DLD1 (cell line): Measurements from ENCODE around the gene MLLT1.

ENCODE experiments used
- in situ Hi-C: cut with HindIII; loops from 2 replicates; pipeline ENCODE4 v1.10.0; 2017; ENCODE audit warnings: low sequenced_read_pairs

The MLLT1 gene

DNA sequence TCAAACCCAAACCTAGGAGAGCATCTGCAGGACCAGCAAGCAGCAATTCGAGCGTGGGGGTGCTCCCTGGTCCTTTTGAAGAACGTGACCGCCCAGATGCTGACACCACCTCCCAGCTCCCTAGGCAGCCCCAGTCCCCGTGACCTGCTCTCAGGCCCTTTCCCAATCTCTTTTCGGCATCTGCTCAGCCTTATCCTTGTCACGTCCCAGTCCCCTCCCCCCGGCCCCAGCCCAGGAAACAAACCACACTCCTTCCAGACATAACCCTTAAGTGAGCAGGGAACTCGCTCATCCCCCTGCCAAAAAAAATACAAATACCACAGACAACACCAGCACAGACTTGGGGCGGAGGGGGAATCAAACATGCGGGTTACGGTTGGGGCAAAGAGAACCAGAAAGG is 3.3 kb downstream of the MLLT1 start:
- in situ Hi-C loops = loop anchor here (5.0 to 25.0 kb wide), 2 partner anchors 39 to 239 kb away; no protein-coding TSS in a partner anchor

DNA sequence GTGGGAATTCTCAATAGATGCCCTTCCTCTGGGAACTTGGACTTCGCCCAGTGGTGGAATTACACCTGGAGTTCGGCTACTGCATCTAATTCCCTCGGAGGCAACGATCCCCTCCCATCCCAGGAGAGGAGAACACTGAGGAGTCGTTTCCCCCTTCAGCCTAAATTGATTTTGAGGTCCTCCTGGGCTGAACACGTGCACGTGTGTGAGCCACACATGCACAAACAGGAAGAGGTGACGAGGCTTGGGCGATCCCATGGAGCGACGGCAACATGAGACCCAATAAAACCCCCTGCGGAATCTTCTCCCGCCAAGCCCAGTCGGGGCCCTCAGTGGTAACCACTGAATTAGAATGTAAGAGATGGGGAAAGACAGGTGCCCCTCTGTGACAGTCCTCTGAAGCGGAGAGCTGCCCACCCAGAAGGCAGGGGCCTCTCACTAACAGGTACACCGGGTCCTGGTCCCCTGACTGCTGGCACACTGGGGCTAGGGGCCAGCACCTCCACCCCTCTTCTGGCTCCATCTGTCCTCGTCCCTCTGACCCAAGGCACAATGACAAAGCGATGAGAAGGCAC is 4.5 kb downstream of the MLLT1 start:
- in situ Hi-C loops = loop anchor here (5.0 to 25.0 kb wide), 2 partner anchors 38 to 238 kb away; no protein-coding TSS in a partner anchor

DNA sequence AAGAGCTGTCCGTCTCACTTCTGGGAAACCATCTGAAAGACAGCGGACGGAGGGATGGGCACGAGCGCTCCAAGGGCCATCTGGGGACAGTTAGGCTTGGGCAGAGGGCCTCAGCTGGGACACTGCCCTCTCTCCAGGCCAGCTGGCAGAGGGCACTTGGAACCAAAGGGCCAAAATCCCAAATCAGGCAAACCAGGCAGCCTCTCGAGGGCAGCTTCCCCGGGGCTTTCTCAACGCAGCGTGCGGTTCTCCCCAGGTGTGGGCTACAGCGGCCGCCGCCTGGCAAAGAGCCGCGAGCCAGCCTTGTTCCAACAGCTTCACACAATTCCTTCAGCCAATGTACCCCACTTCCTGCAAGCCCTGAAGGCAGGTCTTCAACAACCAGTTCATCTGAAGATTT is 5.0 kb downstream of the MLLT1 start:
- in situ Hi-C loops = loop anchor here (5.0 to 25.0 kb wide), 2 partner anchors 37 to 237 kb away; no protein-coding TSS in a partner anchor

DNA sequence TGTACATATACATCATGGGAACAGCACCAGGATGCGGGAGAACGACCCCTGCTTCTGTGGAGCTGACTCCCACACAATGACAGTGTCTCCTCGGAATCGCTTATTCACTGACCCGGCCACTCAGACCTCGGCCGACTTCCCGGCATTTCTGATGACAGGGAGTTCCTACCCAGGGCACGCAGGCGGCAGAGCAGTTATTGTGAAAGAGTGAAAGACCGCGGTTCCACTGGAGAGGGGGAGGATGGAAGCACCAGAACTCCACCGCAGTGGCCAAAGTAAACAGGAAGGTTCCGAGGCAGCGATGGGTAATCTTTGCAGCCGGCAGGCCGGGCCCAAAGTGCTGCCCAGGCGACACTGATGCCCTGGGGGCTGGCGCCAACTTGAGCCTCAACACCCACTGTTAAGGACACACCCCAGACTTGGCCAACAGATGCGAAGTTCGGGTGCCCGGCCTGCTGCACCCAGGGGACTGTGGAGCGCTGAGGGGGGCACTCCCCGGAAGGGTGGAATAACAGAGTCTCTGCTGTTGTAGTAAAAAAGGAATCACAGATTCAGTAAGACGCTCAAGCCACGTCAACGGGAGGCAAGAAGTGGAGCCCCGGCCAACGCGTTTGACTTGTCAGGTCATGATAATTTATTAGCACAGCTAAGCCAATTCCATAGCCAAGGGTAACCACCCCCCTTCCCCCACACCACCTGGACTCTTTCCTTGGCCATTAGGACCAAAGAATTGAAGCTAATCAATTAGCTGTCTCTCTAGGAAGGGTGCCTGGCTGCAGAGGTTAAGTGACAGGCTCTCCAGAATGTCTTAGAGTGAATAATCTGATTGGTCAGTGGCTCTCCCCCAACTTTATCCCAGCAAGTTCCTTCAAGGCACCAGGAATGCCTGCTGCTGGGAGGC is 5.8 kb downstream of the MLLT1 start:
- in situ Hi-C loops = no loop called here

DNA sequence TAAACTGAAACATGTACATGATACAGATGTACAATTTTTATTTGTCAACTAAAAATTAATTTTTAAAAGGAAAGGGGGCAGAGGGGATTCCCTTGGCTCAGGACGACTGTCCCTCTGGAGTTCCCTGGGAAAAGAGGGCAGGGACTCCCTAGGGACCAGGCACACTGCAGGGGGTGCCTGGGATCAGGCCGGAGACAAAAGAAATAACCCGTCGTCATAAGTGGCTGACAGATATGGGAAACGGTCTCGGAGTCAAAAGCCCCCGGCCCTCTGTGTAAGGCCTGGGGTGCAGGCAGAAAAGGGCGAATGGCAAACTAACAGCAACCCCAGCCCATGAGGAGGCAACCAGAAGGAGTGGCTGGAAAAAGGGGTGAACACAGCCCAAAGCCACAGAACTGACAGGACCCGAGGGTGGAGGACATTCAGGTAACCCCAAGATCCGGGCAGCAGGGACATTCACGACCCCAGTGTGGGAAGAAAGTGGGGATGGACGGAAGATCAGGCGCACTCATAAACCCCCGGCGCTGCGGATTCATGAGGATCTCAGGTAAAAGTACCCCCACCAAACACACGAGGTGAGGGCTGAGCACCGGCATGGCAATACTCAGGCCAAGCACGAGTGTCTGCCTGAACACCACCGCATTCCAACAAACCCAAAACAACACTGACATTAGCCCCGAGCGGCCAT is 6.7 kb downstream of the MLLT1 start:
- in situ Hi-C loops = no loop called here

DNA sequence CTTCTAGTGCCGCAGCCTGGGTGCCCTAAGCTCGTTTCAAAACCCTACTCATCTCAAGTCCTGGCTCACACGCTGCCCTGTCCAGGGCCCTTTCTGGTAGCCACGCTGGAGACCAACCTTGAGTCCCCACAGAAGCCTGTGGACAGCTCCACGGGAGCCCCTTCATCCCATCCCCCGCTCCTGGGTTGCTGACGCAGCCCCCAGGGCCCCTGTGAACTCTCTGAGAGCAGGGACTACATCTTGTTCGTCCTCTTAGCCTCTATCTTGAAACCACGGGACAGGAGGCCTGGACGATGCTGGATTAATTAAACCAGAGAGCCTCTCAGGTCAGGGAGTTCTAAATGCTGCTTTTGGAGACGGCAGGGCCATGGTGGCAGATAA is 7.4 kb downstream of the MLLT1 start:
- in situ Hi-C loops = no loop called here

DNA sequence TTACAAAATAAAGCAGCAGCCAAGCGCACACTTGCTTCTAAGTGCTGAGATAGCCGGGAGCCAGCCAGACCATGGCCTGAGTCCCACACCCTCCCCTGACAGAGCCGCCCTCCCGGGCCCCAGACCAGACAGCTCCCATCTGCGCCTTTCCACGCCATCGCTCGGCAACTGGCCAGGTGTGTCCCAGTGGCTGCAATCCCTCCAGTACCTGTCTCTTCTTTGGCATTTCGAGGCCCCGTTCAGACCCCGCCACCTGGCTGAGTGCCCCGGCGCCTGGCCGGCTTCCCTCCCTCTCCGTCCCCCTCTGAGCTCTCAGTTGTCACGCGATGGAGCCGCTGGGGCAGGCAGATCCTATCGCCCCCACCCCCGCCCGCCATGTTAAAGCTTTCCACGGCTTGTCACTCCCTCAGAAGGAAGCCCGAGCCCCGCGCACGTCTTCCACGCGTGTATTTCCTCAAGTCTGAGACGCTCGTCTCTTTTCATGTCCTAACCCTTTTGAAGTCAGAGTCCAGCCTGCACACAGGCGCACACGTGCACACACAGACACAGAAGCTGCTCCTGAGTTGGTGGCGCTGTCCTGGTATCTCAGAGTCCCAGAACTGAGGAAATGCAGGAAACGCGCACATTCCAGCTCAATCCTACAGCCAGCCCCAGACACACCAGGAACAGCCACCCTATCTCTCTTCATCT is 7.9 kb downstream of the MLLT1 start:
- in situ Hi-C loops = no loop called here

DNA sequence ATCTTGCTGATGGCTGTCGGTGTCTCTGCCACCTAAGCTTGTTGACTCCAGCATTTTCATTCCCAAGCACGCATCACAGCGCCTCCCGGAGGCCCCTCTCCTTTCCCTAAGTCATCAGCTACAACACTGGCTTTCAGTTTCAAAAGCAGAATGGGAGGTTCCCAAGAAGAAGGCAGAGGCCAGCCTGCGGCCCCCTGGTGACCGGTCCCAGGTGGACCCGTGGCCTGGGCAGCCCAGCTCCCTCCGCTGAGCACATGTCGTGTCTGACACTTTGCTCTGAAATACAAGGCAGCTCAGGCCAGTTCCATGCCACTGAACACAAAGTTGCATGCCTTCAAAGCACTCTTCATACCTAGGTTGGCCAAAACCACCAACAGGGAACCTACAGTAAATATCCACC is 8.5 kb downstream of the MLLT1 start:
- in situ Hi-C loops = no loop called here

DNA sequence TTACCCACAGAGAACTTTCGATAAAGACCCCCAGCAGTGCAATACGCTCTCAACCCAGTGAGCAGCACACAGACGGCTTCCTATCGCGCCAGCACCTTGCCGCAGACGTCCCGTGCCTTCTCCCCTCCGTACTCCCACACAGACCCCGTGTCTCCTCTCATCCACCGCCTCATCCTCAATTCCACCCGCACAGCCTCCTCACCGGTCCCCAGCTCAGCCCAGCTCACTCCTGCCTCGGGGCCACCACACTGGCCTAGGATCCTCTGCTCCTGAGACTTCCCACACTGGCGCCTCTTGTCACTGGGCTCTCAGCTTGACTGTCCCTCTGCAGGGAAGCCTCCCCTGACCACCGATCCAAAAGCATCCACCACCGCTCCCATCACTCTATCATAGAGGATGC is 9.0 kb downstream of the MLLT1 start:
- in situ Hi-C loops = no loop called here

DNA sequence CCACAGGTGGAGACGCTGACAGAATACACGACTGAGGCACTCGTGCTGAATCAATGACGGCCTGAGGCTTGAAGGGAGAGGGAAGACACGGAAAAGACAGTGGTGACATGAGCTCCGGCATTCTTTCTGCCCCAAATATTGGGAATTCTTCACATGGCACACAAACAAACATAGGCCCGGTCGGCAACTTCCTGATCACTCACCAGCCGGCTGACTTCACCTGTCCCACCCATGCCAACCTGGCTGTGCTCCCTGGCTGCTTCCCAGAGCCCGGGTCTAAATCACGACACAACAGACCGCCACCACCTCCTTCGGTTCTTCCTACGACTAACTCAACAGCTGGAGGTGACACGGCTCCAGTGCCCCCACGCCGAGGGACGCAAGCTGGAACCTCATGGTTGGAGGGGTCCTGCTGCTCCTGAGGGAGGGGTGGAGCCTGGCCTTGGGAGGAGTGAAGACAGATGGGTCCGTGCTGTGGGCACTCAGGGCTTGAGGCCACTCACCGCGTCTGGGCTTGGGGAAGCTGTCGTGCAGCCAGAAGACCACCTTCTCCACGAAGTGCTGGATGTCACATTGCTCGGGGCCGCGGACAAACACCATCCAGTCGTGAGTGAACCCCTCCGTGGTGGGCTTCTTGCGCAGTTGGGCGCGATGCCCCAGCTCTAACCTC is 9.6 kb downstream of the MLLT1 start:
- in situ Hi-C loops = no loop called here

DNA sequence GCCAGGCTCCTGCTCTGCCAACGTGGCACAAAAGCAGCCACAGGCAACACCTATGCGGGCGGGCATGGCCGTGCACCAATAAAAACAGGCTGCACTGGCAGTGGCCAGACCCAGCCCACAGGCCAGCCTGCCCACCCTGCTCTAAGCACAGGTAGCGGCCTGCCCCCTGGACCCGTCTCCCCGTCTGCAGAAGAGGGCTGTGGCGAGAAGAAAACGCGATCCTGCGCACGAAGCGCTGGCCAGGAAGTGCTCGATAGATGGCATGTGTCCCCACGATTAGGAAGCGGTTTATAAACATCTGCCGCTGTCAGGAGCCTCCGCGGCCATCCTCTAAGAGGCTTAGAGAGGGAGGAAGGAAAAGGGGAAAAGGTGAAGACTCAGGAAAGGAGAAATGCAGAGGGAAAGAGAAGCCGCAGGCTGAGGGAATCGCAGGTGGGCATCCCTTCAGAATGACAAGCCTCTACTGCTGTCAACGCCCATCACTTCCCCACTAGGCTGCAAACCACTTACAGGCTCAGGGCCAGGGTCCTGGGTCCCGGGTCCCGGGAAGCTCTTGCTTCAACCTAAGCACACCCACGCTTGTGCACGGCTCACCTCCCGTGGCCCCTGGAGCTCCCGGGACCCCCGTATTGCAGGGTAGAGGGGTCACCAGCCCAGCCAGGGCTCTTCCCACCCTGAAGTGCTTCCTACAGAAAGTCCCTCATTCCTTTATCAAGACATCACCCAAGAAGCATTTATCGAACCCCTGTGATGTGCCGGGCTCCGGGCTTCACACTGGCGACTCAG is 10.5 kb downstream of the MLLT1 start:
- in situ Hi-C loops = no loop called here

DNA sequence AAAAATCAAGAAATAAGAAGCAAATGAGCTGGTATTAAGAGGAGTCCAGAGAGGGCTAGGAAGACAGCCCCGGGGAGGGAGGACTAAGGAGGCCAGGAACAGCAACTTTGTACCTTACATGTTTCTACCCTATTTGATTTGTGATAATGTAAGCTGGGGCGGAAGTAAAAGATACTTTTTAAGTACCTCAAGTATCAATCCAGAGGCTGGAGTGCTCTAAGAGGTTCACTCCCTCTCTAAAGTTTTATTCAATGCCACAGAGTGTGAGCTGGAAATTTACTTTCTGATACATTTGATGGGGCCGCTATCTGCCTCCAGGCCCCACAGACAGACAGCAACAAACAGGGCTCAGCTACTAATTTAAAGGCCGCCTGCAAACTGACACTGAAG is 11.4 kb downstream of the MLLT1 start:
- in situ Hi-C loops = no loop called here

DNA sequence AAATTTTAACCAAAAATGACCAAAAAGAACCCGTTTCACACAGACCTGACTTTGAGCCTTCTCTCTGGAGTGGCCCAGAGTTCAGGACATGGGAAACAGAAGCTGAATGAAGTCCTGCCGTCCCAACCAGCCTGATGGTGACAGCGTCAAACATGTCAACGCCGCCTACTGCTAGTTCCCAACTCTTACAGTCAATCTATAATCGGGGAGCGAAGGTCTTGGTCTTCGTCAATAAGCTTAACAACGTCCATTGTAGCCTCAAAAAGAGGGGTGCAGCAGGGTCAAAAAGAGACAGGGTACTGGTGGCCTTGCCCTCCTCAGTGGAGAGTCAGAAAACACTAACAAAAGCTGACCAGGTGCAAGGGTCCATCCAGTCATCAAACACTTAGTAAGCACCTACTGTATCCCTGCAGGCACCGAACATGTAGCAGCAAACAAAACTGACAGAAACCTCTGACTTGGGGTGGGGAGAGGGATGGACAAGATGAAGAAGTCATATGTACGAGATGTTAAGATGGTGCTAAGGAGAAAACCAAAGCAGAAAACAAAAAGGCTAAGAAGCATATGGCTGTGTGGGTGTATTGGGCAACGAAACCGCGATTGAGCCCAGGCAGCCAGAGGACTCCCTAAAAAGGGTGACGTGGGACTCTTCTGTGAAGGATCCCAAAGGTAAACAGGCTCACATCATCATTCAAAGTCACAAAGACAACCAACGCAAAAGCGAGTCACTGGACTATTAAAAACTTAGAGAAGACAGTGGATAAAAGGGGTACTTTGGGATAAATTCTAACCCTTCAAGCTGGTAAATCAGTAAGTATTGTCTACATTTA is 12.0 kb downstream of the MLLT1 start:
- in situ Hi-C loops = no loop called here

DNA sequence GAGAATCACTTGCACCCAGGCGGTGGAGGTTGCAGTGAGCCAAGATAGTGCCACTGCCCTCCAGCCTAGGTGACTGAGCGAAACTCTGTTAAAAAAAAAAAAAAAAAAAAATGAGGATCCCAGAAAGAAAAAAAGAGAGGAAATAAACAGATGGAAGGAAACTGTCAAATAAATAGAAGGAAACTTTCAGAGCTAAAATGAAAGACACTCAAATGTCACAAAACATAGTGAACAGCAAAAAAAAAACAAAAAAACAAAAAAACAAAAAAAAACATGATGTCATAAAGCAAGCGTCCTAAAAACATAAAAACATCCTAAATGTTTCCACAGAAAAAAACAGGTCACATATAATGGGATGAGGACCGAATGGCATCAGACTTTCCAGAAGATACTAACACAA is 15.0 kb downstream of the MLLT1 start:
- in situ Hi-C loops = no loop called here

DNA sequence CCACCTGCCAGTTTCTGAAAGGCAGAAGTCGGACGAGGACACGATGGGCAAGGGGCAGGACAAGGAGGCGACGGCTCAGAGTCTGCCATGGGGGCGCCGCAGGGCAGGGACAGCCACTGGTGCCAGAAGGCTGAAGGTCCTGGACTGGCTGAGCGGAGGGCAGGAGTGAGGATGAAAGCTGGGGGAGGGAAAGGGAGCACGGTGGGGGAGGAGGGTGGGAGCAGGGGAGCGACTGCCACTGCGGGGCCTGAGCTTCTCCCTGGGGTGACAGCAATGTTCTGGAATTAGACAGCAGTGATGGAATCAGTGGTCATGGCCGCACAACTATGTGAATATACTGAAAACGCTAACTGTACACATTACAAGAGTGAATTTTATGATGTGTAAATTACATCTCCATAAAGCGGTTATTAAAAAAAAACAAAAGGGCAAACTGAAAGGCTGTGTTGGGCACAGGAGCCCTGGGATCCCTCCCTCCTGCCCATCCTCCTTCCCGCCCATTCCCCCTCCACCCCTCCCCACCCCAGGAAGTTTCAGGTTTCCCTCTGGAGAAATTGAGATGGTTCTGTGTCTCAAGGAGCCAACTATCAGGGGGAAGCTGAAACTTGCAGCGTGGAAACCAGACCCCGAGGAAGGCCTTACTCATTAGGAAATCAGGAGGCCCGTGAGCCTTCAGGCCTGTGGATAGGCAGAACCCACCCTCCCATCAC is 15.9 kb downstream of the MLLT1 start:
- in situ Hi-C loops = no loop called here

DNA sequence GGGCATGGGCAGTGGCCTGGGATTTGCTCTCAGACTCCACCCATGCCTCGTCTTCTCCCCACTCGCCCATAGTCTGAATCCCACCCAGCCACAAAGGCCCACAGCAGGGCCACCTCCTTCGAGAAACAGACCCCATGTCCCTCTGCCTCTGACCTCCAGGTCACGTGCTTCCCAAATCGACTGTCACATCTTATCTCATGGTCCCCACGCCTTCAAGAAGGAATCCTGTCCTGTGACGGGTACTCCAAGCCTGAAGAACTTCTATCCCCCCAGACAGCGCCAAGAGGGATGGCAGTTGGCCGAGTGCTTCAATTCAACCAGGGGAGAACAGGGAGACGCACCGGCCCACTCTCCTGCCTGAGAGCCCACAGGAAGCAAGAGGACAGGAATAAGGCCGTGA is 16.5 kb downstream of the MLLT1 start:
- in situ Hi-C loops = no loop called here

DNA sequence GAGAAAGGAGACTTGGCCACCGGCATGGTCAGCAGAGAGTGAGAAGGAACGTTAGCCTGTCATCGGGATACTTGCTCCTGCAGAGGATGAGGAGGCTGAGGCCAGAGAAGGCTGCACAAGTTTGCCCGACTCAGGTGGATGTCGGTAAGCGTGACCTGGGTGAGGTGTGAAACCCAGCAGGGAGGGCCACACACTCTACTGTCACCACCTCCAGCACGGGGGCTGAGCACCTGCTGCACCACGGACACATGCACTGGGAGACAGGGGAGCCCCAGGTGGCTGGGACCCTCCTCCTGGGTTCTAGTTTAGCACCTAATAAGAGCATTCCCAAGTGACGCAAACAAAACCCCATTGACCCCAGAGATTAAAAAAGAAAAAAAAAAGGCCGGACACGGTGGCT is 17.3 kb downstream of the MLLT1 start:
- in situ Hi-C loops = no loop called here

DNA sequence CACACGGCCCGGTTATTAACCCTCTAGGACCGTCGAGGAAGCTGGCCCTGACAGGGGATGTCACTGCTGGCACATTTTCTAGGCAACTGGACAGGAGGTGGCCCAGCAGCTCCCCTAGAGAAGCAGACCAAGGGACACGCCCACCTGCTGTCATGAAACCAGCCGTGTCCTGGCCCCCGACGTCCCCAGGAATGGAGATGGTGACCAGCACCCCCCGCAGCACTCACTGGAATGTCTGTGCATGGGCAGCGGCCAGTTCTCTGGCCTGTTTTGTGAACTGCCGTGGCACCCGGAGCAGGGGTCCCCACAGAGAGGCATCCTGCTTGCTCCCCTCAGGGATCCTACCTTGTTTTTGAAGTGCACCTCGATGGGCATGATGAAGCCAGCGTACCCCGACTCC is 17.9 kb downstream of the MLLT1 start:
- in situ Hi-C loops = no loop called here
